ENCODE measurements around the gene GBE1.

- TF ChIP-seq CTCF (IDR thresholded peaks at IDR 0.05; ENCODE audit: low read length) (no peak), EZH2 (optimal IDR thresholded peaks at IDR 0.05; ENCODE audit: low read depth, low read length) (no peak), EZH2phosphoT487 (IDR thresholded peaks at IDR 0.05; ENCODE audit: low read length) (no peak)
These were observed 139.1 kb downstream of the GBE1 start for GRCh38 chr3:81622395-81622794.

Data from MM.1S (cell line).